NCI-H526 treated with DMSO at 0.1 percent for 48 hours (cell line): ENCODE results near the gene CFAP210.
"Not testable (repeated sequence)": the region's sequence is repeated elsewhere in the genome, so short reads cannot be mapped to it uniquely, and the experiment has no call there.

Experiments used
- DNase-seq: peaks from one replicate; lab custom pipeline; 2025; lab: John Stamatoyannopoulos, UW

The CFAP210 gene

DNA sequence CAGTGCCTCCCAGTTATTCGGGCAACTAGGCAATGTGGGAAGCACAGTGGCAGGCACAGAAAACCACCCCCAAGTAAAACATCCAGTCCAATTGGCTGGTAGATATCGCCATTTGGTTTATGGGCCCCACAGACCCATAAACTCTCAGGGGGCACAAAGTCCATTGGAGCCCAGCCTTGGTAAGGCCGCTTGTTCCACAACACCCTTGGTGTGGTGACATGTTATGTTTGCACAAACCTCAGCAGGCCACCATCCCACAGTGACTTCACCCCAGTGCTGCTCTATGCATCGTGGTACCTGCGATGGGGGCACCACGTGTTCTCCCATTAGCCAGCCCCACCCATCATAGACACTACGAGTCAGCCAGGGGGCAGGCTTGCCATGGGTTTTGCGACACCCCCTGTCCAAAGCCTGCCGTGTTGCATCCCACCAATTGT lies 18.6 kb upstream of the CFAP210 start:
- no peak for DNase-seq

DNA sequence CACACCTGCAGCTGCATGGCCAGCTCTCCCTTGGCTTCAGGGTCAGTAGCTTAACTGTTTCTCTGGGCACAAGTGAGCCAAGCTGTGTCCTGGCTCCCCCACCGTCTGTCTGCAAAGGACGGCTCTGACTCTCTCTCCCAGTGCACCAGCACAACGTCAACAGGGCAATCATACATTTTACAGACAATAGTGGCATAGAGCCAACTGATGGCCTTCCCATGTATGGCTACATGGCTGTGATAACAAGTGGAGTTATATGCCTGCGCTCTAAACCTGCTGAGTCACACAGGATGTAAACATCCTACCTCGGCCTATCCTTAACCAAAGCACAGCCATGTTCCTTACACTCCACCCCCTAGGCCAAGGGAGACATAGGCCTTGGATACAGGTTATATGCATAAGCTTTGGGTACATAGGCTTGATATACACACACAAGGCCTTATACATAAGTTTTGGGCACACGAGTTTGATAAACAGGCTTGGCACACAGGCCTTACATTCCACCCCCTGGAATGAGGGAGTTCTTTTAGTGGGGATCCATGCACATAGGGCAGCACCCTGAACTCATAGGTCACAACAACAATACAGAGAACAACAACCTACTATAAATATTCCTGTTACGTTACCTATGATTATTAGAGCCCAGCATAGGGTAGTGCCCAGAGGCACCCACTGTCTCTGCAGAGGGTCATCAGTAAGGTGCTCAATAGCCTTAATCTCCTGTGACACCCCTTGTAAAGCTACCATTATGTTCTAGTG lies 17.7 kb upstream of the CFAP210 start:
- DNase-seq, result no peak

DNA sequence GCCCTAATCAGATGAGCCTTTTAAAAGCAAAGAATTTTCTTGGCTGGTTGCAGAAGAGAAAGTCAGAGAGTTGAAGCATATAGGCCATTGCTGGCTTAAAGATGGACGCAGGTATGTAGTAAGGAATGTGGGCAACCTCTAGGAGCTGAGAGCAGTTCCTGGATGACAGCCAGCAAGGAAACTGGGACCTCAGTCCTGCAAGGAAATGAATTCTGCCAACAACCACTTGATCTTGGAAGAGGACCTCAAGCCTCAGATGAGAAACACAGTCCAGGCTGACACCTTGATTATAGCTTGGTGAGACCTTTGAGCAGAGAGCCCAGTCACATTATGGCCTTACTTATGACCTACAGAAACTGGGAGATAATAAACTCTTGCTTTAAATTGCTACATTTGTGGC lies 15.8 kb upstream of the CFAP210 start:
- no peak for DNase-seq

DNA sequence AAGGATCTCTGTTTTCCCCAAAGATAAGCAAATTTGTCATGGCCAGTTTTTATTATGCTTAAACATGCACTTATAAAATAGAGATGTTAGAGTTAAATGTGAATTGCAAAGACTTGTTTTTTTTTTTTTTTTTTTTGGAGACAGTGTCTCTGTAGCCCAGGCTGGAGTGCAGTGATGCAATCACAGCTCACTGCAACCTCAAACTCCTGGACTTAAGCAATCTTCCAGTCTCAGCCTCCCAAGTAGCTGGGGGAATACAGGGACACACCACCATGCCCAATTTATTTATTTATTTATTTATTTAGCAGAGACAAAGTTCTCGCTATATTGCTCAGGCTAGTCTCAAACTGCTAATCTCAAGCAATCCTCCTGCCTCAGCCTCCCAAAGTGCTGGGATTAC lies 15.1 kb upstream of the CFAP210 start:
- DNase-seq, result no peak

DNA sequence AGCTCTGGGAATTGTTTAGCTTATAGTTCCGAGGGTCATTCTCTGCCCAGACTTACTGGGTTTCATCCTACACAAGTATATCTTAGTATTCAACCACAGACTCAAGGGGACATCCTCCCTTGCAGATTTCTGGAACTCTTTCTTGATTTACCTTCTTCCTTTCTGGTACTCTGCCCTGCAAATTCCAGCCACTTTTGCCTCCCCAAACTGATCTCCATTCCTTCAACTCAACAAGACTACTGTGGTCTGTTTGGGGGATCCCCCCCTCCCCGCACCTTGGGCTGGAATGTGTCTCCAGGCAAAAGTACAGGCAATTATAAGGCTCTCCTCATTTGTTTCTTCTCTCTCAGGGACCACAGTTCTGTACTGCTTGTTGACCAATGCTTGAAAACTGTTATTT lies 13.4 kb upstream of the CFAP210 start:
- no peak for DNase-seq

DNA sequence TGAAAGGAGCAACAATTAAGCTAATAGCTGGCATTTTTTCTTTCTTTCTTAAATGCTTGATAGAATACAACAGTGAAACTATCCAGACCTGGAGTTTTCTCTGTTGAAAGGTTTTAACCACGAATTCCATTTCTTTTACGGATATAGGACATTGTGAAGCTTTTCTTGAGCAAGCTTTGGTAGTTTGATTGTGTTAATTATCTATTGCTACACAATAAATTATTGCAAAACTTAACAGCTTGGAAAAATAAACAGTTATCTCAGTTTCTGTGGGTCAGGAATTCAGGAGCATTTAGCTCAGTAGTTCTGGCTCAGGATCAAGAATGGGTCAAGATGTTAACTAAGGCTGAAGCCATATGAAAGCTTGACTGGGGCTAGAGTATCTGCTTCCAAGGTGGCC lies 11.7 kb upstream of the CFAP210 start:
- DNase-seq, result no peak

DNA sequence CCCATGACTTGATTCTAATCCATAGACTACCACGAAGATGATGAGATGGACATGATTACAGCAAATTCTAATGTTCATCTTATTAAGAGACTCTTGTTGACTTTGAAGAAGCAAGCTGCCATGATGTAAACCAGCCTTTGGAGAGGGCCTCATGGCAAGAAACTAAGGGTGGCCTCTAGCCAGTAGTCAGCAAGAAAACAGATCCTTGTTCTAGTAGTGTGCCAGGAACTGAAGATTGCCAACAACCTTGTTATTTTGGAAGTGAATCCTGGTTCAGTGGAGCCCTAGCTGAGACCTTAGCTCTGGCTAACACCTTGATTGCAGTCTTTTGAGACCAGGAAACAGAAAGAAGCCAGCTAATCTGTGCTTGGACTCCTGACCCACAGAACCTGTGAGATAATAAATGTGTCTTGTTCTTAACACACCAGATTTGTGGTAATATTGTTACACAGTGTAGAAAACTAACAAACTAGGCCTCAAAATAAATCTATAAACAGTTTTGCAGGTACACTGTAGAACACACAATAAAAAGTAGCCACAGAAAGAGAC lies 10.0 kb upstream of the CFAP210 start:
- no peak for DNase-seq

DNA sequence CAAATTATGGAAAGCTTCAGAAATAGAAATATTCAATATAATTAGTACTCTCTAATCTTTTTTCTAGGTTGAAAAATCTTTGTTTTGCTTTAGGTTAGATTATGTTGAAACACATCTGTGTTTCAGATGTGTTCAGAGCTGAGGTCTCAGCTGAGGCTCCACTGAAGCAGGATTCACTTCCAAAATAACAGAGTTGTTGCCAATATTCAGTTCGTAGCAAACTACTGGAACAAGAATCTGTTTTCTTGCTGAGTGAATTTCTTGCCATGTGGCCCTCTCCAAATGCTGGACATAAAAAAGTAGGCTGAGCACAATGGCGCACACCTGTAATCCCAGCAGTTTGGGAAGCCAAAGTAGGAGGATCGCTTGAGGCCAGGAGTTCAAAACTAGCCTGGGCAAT lies 8.8 kb upstream of the CFAP210 start:
- DNase-seq, result no peak

DNA sequence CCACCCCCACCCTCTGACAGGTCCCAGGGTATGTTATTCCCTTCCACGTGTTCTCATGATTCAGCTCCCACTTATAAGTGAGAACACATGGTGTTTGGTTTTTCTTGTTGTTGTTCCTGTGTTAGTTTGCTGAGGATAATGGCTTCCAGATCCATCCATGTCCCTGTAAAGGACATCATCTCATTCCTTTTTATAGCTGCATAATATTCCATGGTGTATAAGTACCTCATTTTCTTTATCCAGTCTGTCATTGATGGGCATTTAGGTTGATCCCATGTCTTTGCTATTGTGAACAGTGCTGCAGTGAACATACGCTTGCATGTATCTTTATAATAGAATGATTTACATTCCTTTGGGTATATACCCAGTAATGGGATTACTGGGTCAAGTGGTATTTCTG lies 5.0 kb upstream of the CFAP210 start:
- DNase-seq, result not testable (repeated sequence)

DNA sequence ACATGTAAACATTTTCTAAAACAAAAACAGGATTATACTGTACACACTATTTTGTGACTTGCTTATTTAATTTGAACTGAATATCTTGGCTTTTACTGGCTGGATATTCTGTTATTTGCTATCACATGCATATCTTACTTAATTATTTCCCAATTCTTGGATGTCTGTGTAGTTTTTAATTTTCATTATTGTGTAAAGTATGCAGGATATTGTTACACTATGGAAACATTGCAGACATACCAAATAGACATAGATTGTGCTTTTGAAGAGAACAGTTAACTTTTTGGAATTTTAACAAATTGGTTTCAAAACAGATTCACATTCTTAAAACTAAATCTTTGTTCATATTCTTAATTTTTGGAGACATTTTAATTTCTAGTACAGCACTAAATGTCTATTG lies 2.2 kb upstream of the CFAP210 start:
- DNase-seq, result no peak

DNA sequence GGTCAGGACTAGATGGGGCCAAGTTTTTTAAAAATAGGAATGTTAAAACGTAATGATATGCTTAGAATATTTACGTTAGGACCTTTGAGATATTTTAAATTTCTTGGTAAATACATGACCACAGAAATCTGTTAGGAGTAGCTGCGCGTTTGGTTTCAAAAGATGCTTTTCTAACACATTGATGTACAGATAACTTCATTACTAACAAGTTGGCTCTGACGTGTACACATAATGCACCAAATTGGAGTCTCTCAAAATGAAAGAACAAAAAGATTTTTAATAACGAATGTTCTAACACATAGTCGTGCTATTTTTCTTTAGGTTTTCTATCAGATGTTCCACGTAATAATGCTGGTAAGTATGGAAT lies 672 bp upstream of the CFAP210 start:
- DNase-seq, result no peak

DNA sequence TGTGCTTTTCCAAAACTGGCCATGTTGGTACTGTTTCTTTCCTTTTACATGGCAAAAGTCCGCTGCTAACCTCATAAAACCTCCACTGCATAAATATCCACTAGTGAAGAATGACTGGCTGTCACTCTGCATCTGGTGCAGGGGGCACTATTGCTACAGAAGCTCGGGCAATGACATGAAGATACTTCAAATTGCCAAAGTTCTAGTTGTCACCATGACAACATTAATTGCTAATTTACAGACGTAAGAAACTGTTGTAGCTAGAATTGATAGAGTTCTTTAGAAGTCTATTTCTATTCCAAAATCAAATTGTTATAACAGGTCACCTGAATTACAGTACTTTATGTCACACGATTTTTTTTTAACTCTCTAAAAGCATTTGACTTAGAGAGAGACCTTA lies 845 bp downstream of the CFAP210 start:
- no peak for DNase-seq

DNA sequence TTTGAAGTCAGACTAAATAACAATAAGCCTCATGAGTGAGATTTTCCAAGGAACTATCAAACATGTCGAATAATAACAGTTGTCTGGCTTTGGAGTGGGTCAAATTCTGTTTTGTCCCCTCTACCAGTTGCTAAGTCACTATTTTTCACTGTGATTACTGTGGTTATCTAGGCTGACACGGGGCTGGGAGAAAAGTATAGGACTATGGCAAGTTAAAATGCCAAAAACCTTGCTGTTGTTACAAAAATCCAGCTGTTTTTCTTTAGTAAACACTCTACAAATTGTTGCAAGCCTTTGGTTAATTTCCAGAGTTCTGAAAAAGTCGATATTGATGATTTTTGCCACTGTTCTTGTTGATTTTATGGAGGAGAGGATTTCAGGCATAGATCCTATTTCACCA lies 1.5 kb downstream of the CFAP210 start:
- no peak for DNase-seq

DNA sequence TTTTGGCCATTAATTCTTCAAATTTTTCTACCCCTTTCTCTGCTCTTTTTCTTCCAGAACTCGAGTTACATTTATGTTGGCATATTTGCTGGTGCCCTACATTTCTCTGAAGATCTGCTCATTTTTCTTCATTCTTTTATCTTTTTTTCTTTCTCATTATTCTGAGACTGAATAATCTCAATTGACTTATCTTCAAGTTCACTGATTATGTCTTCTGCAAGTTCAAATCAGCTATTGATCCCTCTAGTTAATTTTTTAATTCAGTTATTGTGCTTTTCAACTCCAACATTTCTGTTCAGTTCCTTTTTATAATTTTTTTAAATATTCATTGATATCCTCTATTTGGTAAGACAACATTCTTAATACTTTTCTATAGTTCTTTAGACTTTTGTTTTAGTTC lies 3.2 kb downstream of the CFAP210 start:
- no peak for DNase-seq

DNA sequence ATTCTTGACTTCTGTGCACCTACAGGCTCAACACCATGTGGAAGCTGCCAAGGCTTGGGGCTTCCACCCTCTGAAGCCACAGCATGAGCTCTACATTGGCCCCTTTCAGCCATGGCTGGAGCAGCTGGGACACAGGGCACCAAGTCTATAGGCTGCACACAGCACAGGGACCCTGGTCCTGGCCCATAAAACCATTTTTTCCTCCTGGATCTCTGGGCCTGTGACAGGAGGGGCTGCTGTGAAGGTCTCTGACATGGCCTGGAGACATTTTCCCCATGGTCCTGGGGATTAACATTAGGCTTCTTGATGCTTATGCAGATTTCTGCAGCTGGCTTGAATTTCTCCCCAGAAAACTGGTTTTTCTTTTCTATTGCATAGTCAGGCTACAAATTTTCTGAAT lies 6.3 kb downstream of the CFAP210 start:
- DNase-seq, result not testable (repeated sequence)

DNA sequence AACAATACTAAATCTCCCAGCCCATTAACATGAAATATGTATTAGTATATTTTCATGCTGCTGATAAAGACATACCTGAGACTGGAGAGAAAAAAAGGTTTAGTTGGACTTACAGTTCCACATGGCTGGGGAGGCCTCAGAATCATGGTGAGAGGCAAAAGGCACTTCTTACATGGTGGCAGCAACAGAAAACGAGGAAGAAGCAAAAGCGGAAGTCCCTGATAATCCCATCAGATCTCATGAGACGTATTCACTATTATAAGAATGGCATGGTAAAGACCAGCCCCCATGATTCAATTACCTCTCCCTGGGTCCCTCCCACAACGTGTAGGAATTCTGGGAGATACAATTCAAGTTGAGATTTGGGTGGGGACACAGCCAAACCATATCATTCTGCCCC lies 7.4 kb downstream of the CFAP210 start:
- not testable (repeated sequence) for DNase-seq

DNA sequence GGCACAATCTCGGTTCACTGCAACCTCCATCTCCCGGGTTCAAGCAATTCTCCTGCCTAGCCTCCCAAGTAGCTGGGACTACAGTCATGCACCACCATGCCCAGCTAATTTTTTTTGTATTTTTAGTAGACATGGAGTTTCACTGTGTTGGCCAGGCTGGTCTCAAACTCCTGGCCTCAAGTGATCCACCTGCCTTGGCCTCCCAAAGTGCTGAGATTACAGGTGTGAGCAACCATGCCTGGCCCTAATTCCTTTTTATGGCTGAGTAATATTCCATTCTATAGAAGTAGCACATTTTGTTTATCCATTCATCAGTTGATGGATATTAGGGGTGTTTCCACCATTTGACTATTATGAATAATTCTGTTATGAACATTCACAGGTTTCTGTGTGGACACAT lies 9.5 kb downstream of the CFAP210 start:
- DNase-seq, result not testable (repeated sequence)

DNA sequence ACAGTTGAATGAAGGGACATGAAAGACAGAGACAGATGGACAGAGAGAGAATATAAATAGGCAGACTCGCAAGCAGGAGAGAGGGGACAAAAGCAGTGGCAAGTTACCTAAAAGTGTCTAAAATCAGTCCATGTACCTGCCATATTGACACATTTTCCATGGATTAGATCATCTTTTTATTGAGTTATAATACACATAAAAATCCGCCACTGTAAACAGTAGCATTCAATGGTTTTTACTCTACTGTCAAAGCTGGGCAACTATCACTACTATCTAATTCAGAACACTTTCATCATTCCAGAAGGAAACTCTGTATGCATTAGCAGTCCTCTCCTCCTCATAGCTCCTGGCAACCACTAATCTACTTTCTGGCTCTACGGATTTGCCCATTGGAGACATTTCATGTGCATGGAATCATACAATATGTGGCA lies 10.1 kb downstream of the CFAP210 start:
- DNase-seq, result no peak

DNA sequence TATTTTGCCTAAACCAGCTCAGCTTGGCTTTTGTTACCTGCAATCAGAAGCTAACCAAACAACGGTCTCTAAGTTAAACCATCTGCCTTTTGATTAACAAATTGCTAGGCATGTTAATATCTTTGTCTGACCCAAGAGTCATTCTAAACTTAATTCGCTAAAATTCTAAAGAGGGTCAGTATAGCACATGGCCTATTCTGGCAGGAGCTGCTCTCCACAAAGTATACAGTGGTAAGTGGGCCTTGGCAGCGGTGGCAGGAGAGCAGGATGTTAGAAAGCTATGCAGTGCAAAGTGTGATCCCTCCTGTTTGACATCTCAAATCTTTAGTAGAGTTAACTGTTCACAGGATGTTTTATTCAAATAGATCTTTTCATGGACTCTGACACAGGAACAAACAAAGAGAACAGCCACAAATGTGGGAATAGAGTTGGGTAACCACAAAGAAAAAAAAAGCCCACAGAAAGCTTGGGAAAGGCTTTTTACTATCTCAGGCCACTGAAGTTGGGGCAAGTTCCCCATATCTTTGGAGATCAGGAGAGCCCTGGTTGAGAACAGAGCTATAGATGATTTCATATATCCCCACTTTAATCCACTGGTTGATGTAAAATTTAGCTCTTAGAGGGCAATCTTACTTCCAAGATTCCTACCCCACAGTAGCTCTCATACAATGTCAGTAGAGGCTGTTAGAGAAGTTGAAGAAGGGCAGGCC lies 10.6 kb downstream of the CFAP210 start:
- DNase-seq, result no peak

DNA sequence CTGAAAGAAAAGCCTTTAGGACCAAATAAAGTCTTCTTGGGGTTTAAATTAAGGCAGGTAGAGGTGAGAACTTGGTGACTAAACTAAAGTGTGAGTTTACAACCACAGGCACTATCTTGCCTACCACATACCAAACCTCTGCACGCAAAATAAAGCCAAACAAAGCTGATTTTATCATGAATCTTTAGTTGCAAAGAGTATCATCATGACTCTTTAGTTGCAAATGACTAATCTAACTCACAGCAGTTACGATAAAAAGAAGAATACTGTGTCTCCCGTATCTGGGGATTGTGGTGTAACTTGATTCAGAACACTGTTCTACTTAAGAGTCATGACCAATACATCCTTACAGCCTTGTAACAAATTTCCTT lies 11.2 kb downstream of the CFAP210 start:
- DNase-seq, result no peak

DNA sequence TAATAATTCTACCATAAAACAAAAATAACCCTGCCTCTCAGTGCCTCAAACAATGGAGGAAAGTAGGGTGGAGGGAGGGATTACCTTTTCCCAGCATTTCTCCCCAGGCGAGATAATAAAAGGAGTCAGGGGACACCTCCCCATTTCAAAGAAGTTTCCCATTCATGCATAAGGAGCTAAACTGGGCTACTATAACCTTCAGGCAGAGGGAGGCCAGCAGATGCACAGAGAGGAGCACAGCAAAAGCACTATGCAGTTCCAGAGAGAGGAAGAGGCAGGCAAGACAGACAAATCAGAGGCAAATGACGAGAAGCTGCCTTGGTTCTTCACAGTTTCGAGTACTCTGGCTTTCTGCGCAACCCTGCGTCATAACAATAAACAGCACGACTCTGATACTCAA lies 17.4 kb downstream of the CFAP210 start:
- no peak for DNase-seq

DNA sequence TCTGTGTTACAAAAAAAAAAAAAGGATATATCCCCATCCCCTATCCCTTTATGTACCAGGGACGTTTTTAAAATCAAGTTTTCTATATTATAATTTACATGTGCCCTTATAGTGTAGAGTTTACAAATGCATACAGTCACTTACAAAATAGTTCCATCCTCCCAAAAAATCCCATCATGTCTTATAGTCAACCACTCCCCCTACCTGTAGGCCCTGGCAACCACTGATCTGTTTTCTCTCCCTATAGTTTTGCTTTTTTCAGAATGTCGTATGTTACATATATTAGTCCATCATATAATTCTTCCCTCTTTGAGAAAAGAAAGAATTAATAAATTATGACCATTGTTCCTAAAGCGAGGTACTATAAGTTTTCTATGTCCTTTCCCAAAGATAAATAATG lies 17.8 kb downstream of the CFAP210 start:
- DNase-seq, result no peak

DNA sequence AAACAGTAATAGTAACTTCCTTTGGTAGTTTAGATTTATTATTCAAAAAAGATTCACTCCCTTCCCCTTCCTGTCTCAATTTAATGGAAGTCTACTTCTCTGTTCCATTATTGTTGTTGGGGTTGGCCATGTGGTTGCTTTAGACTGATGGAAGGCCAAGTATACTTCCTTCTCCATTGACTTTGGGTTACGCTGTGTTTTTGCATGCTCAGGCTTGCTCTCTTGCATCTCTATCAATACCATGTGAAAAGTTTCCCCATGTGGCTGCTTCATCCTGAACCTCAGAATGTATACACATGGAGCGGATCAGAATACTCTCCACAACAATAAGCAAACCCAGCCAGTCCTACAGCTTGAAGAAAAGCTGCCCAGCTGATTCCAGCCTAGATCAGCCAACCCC lies 20.3 kb downstream of the CFAP210 start:
- no peak for DNase-seq

DNA sequence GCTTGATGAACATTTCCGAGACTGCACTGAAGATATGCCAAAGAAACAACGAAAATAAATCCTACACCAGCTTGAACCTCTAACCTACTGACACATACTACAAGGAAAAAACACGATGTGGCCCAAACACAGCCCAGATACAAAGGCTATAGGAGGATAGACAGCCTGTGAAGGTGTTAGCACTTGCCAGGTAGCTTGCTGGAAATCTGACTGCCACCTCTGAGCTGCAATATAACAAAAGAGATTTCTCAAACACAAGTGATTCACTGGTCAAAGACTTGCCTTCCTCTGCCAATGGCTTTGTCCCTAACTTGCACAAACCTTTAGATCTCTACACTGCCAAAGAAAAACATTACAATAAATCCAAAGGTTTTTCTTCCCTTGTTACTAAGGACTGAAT lies 21.1 kb downstream of the CFAP210 start:
- DNase-seq, result no peak
